ENCODE measurements around the gene NKAIN1. TPM values are rescaled to one million over a fixed set of nuclear protein-coding genes. Genes with fewer than 3 reads are reported as not detected.
"Not testable (repeated sequence)": the region's sequence is repeated elsewhere in the genome, so short reads cannot be mapped to it uniquely, and the experiment has no call there.

The NKAIN1 gene
- polyA plus RNA-seq, 12 donors = 0.90 to 9.1 (median 1.9) TPM; not detected in 1

DNA sequence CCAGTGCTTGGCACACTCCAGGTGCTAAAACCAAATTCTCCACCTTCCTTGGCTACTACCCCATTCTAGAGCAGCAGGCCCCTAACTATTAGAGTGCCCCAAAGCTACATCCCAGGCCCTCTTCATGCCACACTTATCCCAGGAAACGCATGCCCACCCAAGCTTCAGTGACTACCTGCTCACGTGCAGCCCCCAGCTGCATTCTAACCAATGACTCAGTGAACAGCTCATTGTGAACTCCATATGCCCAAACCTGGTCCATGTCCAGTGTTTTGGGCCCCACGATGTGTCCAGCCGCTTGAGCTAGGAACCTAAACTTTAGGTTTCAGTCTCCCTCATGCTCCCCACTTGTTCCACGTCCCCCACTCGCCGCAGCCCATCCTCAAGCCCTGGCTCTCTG, 41.5 kb downstream of the NKAIN1 start:
- no peak for DNase-seq

DNA sequence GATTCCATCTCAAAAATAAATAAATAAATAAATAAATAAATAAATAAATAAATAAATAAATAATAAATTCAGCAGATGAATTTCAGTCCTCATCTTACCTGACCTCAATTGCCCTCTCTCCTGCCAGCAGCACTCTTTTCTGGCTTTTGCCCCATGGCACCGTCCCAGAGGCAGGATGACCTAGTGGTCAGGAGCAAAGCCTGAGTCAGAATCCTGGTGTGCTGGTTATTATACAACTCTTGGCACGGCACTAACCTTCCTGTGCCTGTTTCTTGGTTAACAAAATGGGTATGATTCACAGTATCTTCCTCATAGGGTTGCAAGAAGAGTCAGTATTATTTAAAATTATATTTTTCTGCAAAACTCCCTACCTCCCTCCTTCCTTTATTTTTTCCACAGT, 43.0 kb downstream of the NKAIN1 start:
- DNase-seq = no peak

DNA sequence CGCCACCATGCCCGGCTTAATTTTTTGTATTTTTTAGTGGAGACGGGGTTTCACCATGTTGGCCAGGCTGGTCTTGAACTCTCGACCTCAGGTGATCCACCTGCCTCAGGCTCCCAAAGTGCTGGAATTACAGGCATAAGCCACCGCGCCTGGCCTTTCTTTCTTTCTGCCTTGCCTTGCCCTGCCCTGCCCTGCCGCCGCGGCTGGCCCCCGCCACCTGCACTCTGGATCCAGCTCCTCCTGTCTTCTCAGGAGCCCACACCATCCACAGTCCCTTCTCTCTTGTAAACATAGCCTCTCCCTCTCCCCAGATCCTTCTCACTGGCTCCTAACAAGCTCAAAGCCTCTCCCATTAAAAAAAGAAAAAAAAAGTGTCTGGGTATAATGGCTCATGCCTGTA, 44.4 kb downstream of the NKAIN1 start:
- not testable (repeated sequence) for DNase-seq

DNA sequence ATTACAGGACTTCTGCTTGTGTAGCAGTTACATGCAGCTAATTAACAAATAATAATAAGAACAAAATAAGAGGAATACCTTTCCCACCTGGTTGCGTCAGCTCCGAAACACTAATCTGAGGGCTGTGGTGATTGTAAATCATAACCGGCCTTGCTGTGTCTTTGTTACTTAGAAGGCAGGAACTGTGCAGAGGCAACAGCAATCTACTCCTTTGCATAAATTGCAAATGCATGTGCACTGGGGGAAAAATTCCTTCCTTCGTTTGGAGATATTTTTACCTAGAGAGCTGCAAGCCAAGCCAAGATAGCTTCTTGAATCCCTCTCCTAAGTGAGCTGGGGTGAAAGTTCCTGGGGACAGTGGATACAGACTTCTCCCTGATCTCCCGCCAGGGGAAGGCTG, 46.0 kb downstream of the NKAIN1 start:
- DNase-seq = no peak

DNA sequence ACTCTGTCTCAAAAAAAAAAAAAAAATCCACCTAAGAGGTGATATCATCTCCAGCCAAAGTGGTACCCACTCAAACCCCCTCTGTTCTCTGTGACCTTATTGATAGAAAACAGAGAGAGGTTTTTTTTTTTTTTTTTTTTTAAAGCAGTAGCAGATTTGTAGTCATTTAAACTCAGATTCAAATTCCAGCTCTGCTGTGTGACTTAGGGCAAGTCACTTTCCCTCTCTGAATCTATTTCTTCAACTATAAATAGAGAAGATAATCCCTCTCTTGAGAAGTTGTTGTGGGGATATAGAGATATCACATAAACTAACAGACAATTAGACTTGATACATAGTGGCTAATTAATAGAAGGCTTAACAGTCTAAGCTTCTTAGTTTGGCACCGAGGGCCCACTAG, 48.4 kb downstream of the NKAIN1 start:
- no peak for DNase-seq

DNA sequence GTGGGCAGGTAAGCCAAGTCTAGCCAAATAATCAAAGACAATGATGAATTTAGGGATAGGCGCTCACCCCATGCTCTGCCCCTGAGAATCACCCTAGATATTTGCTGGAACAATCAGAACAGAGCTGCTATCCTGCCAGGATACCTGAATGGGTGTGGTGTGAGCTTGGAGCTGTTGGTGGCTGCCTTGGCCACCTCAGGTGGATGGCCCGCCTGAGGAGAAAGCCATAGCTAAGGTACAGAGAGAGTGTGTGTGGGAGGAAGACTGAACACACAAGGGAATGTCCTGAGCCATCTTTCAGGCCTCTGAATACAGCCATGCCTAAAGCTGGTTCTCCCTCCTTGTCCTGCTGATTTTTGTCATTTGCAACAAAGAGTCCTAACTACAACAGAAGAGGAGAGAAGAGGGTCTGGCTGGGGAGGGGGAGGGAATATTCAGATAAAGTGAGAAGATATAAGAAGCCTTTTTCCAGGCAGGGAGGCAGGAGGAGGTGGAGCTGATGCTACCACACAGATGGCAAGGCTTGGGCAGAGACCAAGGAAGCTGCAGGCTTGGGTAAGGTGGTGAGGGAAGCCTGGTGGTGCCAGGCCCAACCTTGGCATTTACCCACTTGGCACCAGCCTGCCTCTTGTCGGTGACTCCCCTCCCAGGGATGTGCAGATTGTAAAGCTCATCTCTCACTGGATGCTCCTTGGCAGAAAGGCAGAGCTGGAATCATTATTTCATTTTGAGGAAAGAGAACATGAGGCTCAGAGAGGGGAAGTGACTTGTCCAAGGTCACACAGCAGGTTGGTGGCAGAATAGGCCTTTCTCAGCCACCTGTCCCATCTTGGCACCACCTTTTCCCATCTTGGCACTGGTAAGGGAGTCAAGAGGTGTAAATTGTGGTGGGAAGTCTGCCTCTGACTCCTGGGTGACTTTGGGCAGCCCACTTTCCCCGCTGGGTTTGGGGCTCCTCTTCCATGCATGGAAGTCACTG, 49.7 kb downstream of the NKAIN1 start:
- no peak for DNase-seq

DNA sequence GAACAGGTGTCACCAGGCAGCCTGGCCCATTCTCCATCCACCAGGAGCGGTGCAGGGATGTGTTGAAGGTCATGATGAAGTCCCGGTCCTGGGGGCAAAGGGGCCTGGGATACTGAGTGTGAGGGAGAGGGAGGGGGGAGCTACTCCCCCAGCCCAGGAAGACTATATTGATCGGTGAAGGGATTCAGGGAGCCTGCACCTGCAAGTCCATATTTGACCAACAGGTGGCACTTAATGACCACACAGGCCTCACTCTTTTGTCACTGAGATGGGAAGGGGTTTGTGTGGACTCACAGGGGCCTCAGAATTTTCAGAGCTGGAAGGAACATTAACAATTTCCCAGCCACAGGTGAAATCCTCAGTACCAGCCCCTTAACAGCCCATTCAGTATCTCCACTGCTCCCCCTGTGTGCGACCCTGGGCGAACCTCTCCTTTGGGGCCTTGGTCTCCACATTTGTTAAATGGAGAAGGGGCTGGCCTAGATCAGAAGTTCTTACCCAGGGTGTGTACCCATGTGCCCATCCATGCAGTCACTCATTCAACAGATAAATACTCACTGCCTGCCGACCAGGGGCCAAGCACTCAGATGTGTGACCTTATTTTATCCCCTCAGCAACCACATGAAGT, 55.6 kb downstream of the NKAIN1 start:
- peak; percentile 54 for DNase-seq

DNA sequence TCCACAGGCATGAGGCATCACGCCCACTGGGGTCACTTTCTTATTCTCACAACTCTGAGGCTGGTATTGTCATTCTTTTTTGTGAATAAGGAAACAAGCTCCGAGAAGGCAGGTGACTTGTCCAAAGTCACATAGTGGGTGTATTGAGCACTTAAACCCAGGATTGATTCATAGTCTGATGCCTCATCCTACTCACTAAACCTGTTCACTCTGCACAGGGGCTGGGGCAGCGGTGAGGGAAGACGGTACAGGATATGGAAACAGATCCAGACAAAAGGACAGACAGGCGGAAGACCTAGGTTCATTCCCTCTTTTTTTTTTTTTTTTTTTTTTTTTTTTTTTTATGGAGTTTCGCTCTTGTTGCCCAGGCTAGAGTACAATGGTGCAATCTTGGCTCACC, 56.6 kb downstream of the NKAIN1 start:
- no peak for DNase-seq

DNA sequence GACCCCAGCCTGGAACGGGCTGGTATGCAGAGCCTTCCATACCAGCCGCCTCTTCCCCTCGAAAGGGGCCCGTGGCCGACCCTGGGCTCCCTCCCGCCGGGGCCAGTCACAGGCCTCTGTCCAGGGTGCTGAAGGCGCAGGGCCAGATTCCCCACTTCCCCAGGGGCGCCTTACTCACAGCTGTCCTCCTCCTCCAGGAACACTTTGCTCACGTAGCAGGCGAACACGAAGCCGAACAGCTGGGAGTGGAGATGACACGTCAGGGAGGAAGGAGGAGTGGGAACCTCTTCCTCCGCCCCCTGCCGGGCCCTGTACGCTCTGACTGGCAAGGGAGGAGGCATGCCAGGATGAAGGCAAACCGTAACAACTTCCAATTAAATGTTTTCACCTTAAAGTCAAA, 57.3 kb downstream of the NKAIN1 start:
- DNase-seq = peak; percentile 89

DNA sequence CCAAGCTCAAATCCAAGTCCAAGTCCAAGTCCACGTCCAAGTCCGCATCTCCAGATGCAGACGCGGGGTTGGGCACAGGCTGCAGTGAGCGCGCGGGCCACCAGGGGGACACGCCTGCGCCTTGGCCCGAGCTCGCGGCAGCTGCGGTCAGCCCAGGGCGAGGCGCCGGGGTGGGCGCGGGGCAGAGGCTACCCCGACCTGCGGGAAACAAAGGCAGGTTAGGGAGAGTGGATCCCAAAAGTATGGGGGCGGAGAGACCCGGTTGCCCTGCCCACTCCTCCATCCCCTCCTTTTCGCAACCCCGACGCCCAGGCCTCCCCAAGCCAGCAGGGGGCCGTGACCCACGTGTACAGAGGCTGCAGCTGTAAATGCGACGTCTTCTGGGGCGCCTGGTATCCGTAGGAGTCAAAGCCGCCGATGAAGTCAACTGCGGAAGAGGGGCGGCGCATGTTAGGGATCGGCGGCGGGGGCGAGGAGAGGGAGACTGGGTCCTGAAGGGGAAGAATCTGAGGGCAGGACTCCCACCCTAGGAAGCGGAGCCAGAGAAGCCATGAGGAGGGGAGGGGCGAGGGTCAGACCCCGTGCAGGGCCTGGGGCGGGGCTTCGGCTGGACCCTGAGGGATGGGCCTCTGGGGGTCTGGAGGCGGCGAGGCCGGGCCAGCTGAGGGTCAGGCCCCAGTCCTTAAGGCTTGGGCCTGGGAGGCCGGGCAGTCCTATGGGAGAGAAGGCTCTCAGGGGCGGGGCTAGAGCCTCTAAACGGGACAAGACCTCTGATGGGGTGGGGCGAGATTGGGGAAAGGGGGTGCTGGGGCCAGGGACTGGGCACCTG, 58.0 kb downstream of the NKAIN1 start:
- peak; percentile 70 for DNase-seq

DNA sequence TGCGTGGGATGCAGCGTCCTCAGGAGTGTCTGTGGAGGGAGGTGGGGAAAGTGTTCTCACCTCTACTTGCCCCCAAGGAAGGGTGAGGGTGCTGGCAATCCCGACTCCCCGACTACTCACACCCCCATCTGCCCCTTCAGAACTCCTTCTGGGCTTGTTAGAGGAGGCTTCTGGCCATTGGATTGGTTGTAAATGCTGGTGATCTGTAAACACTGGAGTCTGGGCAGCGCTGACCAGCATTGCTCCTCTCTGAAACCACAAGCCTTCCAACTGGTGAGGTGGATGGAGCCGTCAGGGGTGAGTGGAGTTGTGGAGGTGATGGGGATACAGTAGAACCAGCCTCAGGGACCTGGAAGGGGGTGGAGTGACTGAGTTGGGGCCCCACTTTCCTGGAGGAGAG, 59.3 kb downstream of the NKAIN1 start:
- DNase-seq = no peak

DNA sequence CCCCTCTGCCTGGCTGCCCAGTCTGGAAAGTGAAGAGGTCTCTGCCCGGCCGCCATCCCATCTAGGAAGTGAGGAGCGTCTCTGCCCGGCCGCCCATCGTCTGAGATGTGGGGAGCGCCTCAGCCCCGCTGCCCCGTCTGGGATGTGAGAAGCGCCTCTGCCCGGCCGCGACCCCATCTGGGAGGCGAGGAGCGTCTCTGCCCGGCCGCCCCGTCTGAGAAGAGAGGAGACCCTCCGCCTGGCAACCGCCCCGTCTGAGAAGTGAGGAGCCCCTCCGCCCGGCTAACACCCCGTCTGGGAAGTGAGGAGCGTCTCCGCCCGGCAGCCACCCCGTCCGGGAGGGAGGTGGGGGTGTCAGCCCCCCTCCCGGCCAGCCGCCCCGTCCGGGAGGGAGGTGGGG, 63.4 kb downstream of the NKAIN1 start:
- not testable (repeated sequence) for DNase-seq

DNA sequence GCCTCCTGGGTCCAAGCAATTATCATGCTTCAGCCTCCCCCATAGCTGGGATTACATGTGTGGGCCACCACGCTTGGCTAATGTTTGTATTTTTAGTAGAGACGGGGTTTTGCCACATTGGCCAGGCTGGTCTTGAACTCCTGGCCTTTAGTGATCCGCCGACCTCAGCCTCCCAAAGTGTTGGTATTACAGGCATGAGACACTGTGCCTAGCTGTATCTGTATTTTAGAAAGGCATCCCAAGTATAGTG, 69.3 kb downstream of the NKAIN1 start:
- DNase-seq = no peak

DNA sequence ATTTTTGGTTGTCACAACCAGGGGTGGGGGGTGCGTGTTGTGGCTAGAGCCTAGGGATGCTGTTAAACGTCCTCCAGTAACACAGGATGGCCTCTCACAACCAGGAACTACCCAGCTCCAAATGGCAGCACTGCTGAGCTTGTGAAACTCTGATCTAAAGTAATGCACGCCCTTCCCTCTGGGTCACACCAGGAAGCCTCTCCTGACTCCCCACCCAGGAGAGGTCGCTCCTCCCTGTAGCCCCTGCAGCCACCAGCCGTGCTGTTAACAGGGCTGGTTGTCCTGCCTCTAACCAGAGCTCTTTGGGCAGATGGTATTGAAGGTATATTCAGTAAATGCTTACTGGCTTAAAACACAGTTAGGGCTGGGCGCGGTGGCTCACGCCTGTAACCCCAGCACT, 73.2 kb downstream of the NKAIN1 start:
- no peak for DNase-seq

DNA sequence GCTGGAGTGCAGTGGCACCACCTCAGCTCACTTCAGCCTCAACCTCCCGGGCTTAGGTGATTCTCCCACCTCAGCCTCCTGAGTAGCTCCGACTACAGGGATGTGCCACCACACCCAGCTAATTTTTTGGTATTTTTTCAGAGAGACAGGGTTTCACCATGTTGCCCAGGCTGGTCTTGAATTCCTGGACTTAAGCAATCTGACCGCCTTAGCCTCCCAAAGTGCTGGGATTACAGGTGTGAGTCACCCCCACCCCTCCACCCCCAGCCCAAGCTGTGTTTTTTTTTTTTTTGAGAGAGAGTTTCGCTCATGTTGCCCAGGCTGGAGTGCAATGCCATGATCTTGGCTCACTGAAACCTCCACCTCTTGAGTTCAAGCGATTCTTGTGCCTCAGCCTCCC, 75.4 kb downstream of the NKAIN1 start:
- DNase-seq = no peak

DNA sequence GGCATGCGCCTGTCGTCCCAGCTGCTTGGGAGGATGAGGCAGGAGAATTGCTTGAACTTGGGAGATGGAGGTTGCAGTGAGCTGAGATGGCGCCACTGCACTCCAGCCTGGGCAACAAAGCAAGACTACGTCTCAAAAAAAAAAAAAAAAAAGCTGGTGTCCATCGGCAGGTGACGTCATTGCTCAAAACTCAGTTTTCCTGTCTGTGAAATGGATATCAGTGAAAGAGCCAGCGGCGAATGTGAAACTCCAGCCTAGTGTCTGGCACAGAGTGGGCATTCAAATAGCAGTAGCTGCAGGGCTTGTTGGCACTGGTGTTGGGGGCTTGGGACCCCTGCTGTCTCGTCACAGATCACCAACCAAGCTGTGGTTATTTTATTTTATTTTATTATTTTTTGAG, 75.8 kb downstream of the NKAIN1 start:
- no peak for DNase-seq

DNA sequence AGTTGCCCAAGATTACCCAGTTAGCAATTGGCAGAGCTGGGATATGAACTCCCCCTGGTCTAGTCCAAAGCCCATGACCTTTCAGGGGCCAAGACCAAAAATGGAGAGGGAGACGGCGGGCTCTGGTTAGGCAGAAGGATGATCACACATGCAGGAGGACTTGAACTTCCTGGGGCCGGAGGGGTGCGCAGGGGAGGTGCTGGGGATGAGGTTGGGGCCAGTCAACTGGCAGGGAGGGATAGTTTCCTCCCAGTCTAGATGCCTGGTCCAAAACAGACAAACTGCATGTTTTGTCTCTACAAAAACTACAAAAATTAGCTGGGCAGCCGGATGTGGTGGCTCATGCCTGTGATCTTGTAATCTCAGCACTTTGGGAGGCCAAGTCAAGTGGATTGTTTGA, 78.1 kb downstream of the NKAIN1 start:
- DNase-seq = no peak

DNA sequence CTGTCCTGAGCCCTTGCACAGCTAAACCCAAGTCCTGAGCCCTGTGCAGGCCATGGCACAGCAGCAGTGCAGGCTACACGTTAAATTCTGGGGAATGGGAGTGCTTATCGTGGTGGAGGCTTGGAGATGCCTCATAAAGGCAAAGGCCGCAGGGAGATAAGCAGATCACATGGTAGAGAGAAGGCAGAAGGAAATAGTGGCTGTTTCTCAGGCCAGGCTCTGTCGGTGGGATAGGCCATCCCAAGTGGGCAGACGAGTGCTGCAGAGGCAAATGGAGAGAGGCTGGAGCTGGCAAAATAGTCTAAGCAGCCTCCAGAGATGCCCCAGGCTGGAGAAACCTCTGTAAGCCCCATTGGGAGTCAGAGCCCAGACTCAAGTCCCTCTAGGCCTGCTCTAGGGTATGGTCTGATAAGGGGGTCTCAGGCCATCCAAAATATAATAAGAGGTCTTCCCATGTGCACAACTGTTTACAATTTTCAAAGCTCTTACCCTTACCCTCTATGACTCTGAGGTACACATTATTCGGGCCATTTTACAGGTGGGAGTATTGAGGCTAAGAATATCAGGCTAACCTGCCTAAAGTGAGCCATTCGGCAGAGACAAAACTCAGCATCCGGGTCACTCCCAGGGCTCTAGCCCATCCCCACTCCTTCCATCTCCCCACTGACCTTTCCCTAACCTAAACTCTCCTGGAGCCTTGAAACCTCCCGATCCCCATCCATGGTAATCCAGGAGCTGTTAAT, 79.6 kb downstream of the NKAIN1 start:
- DNase-seq = no peak

DNA sequence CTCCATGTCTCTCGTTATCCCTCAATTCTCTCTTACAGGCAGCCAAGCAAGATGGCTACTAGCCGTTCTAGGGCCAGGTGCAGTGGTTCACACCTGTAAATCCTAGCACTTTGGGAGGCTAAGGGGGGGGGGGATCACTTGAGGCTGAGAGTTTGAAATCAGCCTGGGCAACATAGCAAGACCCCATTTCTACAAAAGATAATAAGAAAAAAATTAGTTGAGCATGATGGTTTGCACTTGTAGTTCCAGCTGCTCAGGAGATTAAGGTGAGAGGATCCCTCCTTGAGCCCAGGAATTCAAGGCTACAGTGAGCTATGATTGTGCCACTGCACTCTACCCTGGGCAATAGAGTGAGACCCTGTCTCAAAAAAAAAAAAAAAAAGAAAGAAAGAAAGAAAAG, 80.4 kb downstream of the NKAIN1 start:
- no peak for DNase-seq

DNA sequence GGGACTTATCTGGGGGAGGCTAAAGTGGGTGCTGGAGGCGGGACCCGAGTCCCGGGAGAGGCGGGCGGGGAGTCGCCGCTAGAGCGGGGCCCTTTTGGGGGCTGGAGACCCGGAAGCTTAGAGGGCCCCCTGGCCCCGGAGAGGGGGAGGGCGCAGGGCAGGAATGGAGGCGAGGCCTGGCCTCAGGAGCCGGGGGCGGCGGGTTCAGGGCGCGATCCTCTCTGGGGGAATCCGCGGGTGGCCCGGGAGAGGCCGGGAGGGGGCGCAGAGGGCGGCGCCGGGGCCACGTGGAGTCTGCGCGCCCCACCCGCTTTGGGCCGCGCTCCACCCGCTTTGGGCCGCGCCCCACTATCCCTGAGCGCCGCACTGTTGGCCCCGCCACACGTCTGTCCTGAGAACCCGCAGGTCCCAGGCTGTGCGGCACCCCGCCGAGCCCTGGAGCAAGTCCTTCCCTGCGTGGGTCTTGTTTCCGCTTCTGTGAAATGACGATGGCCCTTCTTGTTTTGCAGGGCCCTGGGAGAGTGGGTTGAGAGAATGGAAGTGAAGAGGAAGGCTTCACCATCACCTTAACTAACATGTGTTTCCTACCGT, 84.4 kb downstream of the NKAIN1 start:
- DNase-seq = peak; percentile 31

DNA sequence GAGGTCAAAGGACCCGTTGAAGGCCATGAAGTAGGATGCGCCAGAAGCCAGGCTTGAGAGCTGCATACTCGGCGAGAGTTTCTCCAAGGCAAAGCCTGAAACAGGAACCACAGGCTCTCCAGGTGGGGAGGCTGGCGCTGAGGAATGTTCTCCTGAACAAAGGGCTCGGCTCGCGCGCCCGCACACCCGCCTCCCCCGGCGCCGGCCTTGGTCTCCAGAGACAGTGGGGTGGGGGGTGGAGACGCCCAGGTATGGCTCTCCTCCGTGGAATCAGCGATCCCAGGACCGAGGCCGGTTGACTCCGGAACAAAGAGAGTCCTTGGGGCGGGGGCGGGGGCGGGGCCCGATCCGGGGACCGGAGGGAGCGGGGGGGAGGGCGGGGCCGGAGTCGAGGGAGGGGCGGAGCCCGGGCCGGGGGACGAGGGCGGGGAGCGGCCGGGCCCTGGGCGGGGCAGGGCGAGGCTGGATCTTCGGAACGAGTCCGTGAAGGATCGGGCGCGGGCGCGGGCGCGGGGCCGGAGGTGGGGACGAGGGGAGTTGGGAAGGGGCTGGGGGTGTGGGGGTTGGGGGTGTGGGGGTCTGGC, 85.0 kb downstream of the NKAIN1 start:
- DNase-seq = peak; percentile 46
